CD4-positive, alpha-beta T cell (primary cell): ENCODE data around the gene BICD2. TPM values are rescaled to one million over a fixed set of nuclear protein-coding genes. Genes with fewer than 3 reads are reported as not detected.

Experiments
- ATAC-seq: fragments of 200-7000 bp; cut with Tn5 transposase; one replicate; pipeline ENCODE4 v1.10.0; 2022; ENCODE audit warnings: mild to moderate bottlenecking; ENCODE audit not compliant: poor library complexity
- CTCF ChIA-PET: fragments of 350-600 bp; sonication (Branson Sonifier 250); formaldehyde crosslinking; loops from one replicate; lab custom pipeline; 2021; ENCODE audit warnings: antibody characterized with exemption, inconsistent platforms; lab: Charles Lee
- POLR2A ChIA-PET: fragments of 350-600 bp; sonication (Branson Sonifier 250); formaldehyde crosslinking; loops from one replicate; lab custom pipeline; 2021; ENCODE audit warnings: antibody characterized with exemption, inconsistent platforms; lab: Charles Lee
- DNase-seq, 14 experiments: peaks; one replicate each; pipeline ENCODE4 v3.0.0-alpha.2; 2013 to 2020; ENCODE audit warnings: mixed read lengths in 2 of 14
- H3K27ac ChIP-seq, 2 donors: one replicate each; pipeline versions ENCODE4 v1.5.1 to v1.7.0; 2013; ENCODE audit warnings: low read length in 2 of 2, low read depth in 1 of 2, mild to moderate bottlenecking in 1 of 2
- H3K27me3 ChIP-seq, 2 experiments: 1 replicate in 1 of 2; 2 replicates in 1 of 2; pipeline versions ENCODE4 v1.6.1 to v1.7.0; 2013; ENCODE audit warnings: low read length in 2 of 2, control low read depth in 1 of 2, mild to moderate bottlenecking in 1 of 2, moderate library complexity in 1 of 2; ENCODE audit not compliant: insufficient read depth in 2 of 2, control insufficient read depth in 1 of 2
- H3K36me3 ChIP-seq: one replicate; pipeline ENCODE4 v1.6.1; 2013; ENCODE audit warnings: low read length, control low read depth; ENCODE audit not compliant: insufficient read depth
- H3K4me1 ChIP-seq: one replicate; pipeline ENCODE4 v1.6.1; 2013; ENCODE audit warnings: low read length, control low read depth; ENCODE audit not compliant: insufficient read depth
- H3K4me3 ChIP-seq: one replicate; pipeline ENCODE4 v1.5.1; 2013; ENCODE audit warnings: mild to moderate bottlenecking, low read length, moderate library complexity
- H3K9me3 ChIP-seq, 2 experiments: 1 replicate in 1 of 2; 2 replicates in 1 of 2; pipeline versions ENCODE4 v1.6.1 to v1.7.0; 2013; ENCODE audit warnings: low read length in 2 of 2, mild to moderate bottlenecking in 2 of 2, control low read depth in 1 of 2, moderate library complexity in 1 of 2; ENCODE audit not compliant: control insufficient read depth in 1 of 2, insufficient read depth in 1 of 2
- H3K27ac Mint-ChIP-seq: one replicate; pipeline ENCODE4 v1.8.0; 2020; ENCODE audit warnings: mixed read lengths
- H3K27me3 Mint-ChIP-seq: one replicate; pipeline ENCODE4 v1.8.0; 2021; ENCODE audit warnings: mixed read lengths
- H3K36me3 Mint-ChIP-seq: one replicate; pipeline ENCODE4 v1.8.0; 2021; ENCODE audit warnings: low read depth, mixed read lengths
- H3K4me1 Mint-ChIP-seq: one replicate; pipeline ENCODE4 v1.8.0; 2021; ENCODE audit warnings: low read depth, mixed read lengths
- H3K4me3 Mint-ChIP-seq: one replicate; pipeline ENCODE4 v1.8.0; 2020; ENCODE audit warnings: mild to moderate bottlenecking, mixed read lengths
- H3K9me3 Mint-ChIP-seq: one replicate; pipeline ENCODE4 v1.8.0; 2020; ENCODE audit warnings: mixed read lengths
- intact Hi-C, 2 experiments: fragments of 100-400 bp; cut with DNase I in 1 of 2; cut with micrococcal nuclease in 1 of 2; formaldehyde crosslinking; loops; one replicate each; pipeline versions ENCODE4 v1.15.1 to v1.9.0; 2023 to 2025; cut with DNase I, micrococcal nuclease
- total RNA-seq, 174 experiments: library from RNA in 2 of 174; stranded (reverse) in 2 of 174; gene quantifications; one replicate each; pipeline ENCODE4 v1.2.3 and lab custom pipeline; 2021 to 2026
- TF ChIP-seq, protein P1 (sequence below): fragments of 200-600 bp; IDR thresholded peaks from one replicate; pipeline ENCODE4 v1.8.0; 2022; ENCODE audit warnings: antibody characterized with exemption, mild to moderate bottlenecking

The BICD2 gene
- total RNA-seq, 2 experiments from 2014 or later, result 14.1 to 14.9 TPM

- no peak for ATAC-seq
- Mint-ChIP-seq H3K36me3 (no peaks in the 10 kb centered on the region), H3K9me3 (peaks cover 2% of the 10 kb centered on the region), H3K27me3 (no peaks in the 10 kb centered on the region), H3K4me1 (no peaks in the 10 kb centered on the region), H3K27ac (no peak overlapping the region), H3K4me3 (no peak overlapping the region)
- no peak for DNase-seq
- Histone ChIP-seq H3K4me3 (no peak overlapping the region), H3K4me1 (no peaks in the 10 kb centered on the region), H3K9me3 (peaks cover 0 to 20% of the 10 kb centered on the region in 2 experiments), H3K27ac (no peak overlapping the region), H3K36me3 (no peaks in the 10 kb centered on the region), H3K27me3 (no peaks in the 10 kb centered on the region)
- ChIA-PET POLR2A (no interaction called here), CTCF (no interaction called here)
- intact Hi-C loops, result no loop called here
- TF ChIP-seq, protein P1, sequence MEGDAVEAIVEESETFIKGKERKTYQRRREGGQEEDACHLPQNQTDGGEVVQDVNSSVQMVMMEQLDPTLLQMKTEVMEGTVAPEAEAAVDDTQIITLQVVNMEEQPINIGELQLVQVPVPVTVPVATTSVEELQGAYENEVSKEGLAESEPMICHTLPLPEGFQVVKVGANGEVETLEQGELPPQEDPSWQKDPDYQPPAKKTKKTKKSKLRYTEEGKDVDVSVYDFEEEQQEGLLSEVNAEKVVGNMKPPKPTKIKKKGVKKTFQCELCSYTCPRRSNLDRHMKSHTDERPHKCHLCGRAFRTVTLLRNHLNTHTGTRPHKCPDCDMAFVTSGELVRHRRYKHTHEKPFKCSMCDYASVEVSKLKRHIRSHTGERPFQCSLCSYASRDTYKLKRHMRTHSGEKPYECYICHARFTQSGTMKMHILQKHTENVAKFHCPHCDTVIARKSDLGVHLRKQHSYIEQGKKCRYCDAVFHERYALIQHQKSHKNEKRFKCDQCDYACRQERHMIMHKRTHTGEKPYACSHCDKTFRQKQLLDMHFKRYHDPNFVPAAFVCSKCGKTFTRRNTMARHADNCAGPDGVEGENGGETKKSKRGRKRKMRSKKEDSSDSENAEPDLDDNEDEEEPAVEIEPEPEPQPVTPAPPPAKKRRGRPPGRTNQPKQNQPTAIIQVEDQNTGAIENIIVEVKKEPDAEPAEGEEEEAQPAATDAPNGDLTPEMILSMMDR, result no peak
Measured at GRCh38 chr9:92685022-92685421, 79.6 kb downstream of the BICD2 start.

DNA sequence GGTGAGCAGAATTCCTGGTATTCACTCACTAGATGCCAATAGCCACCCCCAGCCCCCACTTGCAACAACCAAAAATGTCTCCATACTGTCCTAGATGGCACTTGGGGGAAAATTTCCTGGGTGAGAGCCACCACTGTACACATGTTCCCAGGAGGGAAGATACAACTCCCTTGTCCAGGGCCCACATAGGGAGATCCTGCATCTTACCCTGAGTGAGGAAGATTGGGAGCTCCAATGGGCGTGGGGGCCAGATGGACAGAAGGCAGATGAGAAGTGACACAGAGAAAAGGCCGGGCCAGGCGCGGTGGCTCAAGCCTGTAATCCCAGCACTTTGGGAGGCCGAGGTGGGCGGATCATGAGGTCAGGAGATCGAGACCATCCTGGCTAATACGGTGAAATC is 82.4 kb downstream of the BICD2 start:
- Histone ChIP-seq H3K36me3 (no peaks in the 10 kb centered on the region), H3K9me3 (peaks cover 0 to 6% of the 10 kb centered on the region in 2 experiments), H3K4me1 (no peaks in the 10 kb centered on the region), H3K27me3 (no peaks in the 10 kb centered on the region), H3K27ac (no peak overlapping the region), H3K4me3 (no peak overlapping the region)
- Mint-ChIP-seq H3K36me3 (no peaks in the 10 kb centered on the region), H3K4me1 (peaks cover under 1% of the 10 kb centered on the region), H3K4me3 (no peak overlapping the region), H3K9me3 (no peaks in the 10 kb centered on the region), H3K27ac (no peak overlapping the region), H3K27me3 (no peaks in the 10 kb centered on the region)
- TF ChIP-seq, protein P1, result no peak
- intact Hi-C loops, result no loop called here
- CTCF ChIA-PET, result no interaction called here
- POLR2A ChIA-PET, result no interaction called here
- ATAC-seq, result no peak
- no peak for DNase-seq

DNA sequence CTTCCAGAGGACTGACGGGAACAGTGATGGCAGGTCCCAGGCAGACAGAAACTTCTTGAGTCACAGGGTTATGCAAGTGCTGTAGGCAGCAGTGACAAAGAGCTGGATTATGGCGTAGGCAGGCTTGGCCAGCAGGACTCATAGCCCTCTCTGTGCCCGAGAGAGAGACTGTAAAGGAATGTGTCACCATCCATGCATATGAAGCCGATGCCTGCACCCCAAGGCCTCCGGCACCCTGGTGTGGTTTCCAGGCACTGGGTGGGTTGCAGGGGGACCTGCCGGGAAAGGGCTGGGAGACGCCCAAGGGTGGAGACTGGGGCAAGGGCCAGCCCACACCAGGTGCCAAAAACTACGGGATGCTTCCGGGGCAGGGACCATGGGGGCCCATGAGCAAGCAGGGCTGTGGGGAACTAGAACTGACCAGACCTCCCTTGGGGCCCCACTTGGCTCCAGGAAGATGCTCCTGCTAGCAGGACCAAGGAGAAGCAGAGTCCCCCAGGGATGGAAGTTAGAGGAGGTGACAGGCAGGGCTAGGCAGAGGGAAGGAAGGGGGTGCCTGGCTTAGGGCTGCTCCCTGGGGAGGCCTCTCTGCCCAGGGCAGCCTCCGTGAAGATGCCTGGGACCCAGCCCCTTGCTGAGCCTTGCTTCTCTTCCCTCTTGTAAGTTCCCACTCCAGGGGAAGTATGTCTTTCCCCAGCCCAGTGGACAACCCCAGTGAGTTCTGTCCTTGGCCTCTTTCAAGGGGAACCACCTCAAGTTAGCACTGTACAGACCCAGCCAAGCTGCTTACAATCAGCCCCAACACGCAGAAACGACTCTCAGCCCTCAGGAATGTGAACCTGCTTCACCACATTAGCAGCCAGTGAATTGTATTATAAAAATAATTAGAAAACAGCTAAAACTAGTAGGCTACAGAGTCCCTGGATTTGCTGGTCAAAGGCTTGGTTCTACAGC is 84.2 kb downstream of the BICD2 start:
- ATAC-seq (no peak), DNase-seq (no peak)
- POLR2A ChIA-PET, result no interaction called here
- intact Hi-C loops, result no loop called here
- Histone ChIP-seq H3K4me3 (no peak overlapping the region), H3K4me1 (no peaks in the 10 kb centered on the region), H3K27ac (no peak overlapping the region), H3K36me3 (no peaks in the 10 kb centered on the region), H3K9me3 (no peaks in the 10 kb centered on the region), H3K27me3 (no peaks in the 10 kb centered on the region)
- Mint-ChIP-seq H3K4me3 (no peak overlapping the region), H3K27ac (no peak overlapping the region), H3K9me3 (no peaks in the 10 kb centered on the region), H3K27me3 (no peaks in the 10 kb centered on the region), H3K4me1 (peaks cover 5% of the 10 kb centered on the region), H3K36me3 (no peaks in the 10 kb centered on the region)
- TF ChIP-seq, protein P1, result no peak
- CTCF ChIA-PET, result no interaction called here
